HG02623 (cell line): ENCODE measurements around the gene BATF.

ENCODE experiments used
- ATAC-seq: cut with Tn5 transposase; IDR thresholded peaks from one replicate; pipeline ENCODE4 v1.9.1; 2021; ENCODE audit warnings: moderate library complexity; ENCODE audit not compliant: unreplicated experiment

Gene BATF

DNA sequence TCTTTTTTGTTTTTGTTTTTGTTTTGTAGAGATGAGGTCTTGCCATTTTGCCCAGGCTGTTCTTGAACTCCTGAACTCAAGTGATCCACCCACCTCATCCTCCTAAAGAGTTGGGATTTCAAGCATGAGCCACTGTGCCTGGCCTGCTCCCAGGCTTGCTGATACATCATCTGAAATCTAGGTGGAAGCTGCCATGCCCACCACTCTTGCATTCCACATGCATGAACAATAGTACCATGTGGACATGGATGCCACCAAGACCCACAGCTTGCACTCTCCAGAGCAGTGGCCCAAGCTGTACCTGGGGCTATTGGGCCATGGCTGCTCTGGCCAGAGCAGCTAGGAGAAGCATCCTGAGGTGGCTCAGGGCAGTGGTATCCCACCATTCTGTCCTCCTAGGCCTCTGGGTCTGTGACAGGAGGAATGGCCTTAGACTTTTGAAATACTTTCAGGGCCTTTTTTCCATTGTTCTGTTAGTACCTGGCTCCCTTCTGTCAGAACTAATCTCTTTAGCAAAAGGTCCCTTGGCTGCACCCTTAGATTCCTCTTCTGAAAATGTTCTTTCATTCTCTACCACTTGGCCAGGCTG is 69.8 kb downstream of the BATF start:
- no peak for ATAC-seq

- no peak for ATAC-seq
Observed at GRCh38 chr14:75595226-75595625, 73.0 kb downstream of the BATF start.
